Midbrain (tissue), 1 donor: ENCODE measurements around the gene RAP1GAP2.
A peak's percentile ranks its signal among the peaks of the same experiment; 100 is the strongest.
"Not testable (repeated sequence)": the region's sequence is repeated elsewhere in the genome, so short reads cannot be mapped to it uniquely, and the experiment has no call there.

Source experiments
- DNase-seq: peaks from one replicate; lab custom pipeline; 2025; lab: John Stamatoyannopoulos, UW

RAP1GAP2 gene

GRCh38 chr17:2814481-2815341 is 18.5 kb downstream of the RAP1GAP2 start:
- no peak for DNase-seq

GRCh38 chr17:2815781-2816185 is 19.5 kb downstream of the RAP1GAP2 start:
- no peak for DNase-seq

- DNase-seq: no peak
These were observed 20.4 kb downstream of the RAP1GAP2 start for GRCh38 chr17:2816688-2817087.

- DNase-seq: not testable (repeated sequence)
These were observed 23.1 kb downstream of the RAP1GAP2 start for GRCh38 chr17:2819294-2819693.

GRCh38 chr17:2819921-2820501 is 23.8 kb downstream of the RAP1GAP2 start:
- DNase-seq: no peak

GRCh38 chr17:2821868-2822267 is 25.6 kb downstream of the RAP1GAP2 start:
- DNase-seq: no peak

GRCh38 chr17:2822358-2822757 is 26.1 kb downstream of the RAP1GAP2 start:
- no peak for DNase-seq

GRCh38 chr17:2825253-2825970 is 29.2 kb downstream of the RAP1GAP2 start:
- DNase-seq: no peak

GRCh38 chr17:2828397-2829038 is 32.3 kb downstream of the RAP1GAP2 start:
- DNase-seq: peak; percentile 35

GRCh38 chr17:2830678-2831077 is 34.4 kb downstream of the RAP1GAP2 start:
- DNase-seq: no peak

GRCh38 chr17:2835780-2836179 is 39.5 kb downstream of the RAP1GAP2 start:
- no peak for DNase-seq

GRCh38 chr17:2837147-2837561 is 40.9 kb downstream of the RAP1GAP2 start:
- DNase-seq: no peak

GRCh38 chr17:2841606-2842005 is 45.4 kb downstream of the RAP1GAP2 start:
- no peak for DNase-seq

- no peak for DNase-seq
These were observed 46.2 kb downstream of the RAP1GAP2 start for GRCh38 chr17:2842464-2842863.

GRCh38 chr17:2844416-2844815 is 48.2 kb downstream of the RAP1GAP2 start:
- no peak for DNase-seq

- no peak for DNase-seq
These were observed 51.4 kb downstream of the RAP1GAP2 start for GRCh38 chr17:2847381-2848333.

GRCh38 chr17:2849327-2849670 is 53.1 kb downstream of the RAP1GAP2 start:
- no peak for DNase-seq

GRCh38 chr17:2850991-2851390 is 54.8 kb downstream of the RAP1GAP2 start:
- DNase-seq: no peak

GRCh38 chr17:2851615-2852014 is 55.4 kb downstream of the RAP1GAP2 start:
- no peak for DNase-seq

GRCh38 chr17:2852221-2852620 is 56.0 kb downstream of the RAP1GAP2 start:
- DNase-seq: no peak

- no peak for DNase-seq
These were observed 56.6 kb downstream of the RAP1GAP2 start for GRCh38 chr17:2852729-2853282.
